OCI-LY3 (cell line): Measurements from ENCODE around the gene VSX2.

Experiments used
- H2AFZ ChIP-seq: fragments of 200-600, 300-600 bp; shearing (Covaris generic); 2 replicates; pipeline ENCODE4 v1.6.0; 2014; ENCODE audit warnings: antibody characterized with exemption, low read depth, low read length
- H3K27ac ChIP-seq: fragments of 200-600, 300-600 bp; sonication (generic); 2 replicates; pipeline ENCODE4 v1.5.1; 2014; ENCODE audit warnings: mild to moderate bottlenecking, low read length, moderate library complexity, mixed read lengths
- H3K27me3 ChIP-seq: fragments of 200-600, 300-600 bp; sonication (generic); 2 replicates; pipeline ENCODE4 v1.6.1; 2014; ENCODE audit warnings: low read depth, low read length, mixed read lengths
- H3K36me3 ChIP-seq: fragments of 200-600, 300-600 bp; sonication (generic); replicated peaks from 2 replicates; pipeline ENCODE3; 2014; ENCODE audit warnings: low read depth, low read length, mixed read lengths
- H3K4me1 ChIP-seq: fragments of 300-600, 200-600 bp; sonication (generic); 2 replicates; pipeline ENCODE4 v1.6.1; 2014; ENCODE audit warnings: low read length, mixed read lengths
- H3K4me2 ChIP-seq: fragments of 200-600, 300-600 bp; sonication (generic); 2 replicates; pipeline ENCODE4 v1.6.1; 2014; ENCODE audit warnings: low read length, mixed read lengths
- H3K4me3 ChIP-seq: fragments of 300-600, 200-600 bp; sonication (generic); 2 replicates; pipeline ENCODE4 v1.5.1; 2014; ENCODE audit warnings: antibody characterized with exemption, mild to moderate bottlenecking, low read length, moderate library complexity
- H3K79me2 ChIP-seq: fragments of 300-600, 200-600 bp; shearing (Covaris generic); 2 replicates; pipeline ENCODE4 v1.6.1; 2014; ENCODE audit warnings: mild to moderate bottlenecking, low read length, mixed read lengths
- H3K9ac ChIP-seq: fragments of 300-600, 200-600 bp; shearing (Covaris generic); 2 replicates; pipeline ENCODE4 v1.6.0; 2014; ENCODE audit warnings: mild to moderate bottlenecking, low read length, moderate library complexity
- H3K9me3 ChIP-seq: fragments of 200-600, 300-600 bp; shearing (Covaris generic); 2 replicates; pipeline ENCODE4 v1.6.1; 2014; ENCODE audit warnings: low read length, mixed read lengths; ENCODE audit not compliant: insufficient read depth
- H4K20me1 ChIP-seq: fragments of 200-600, 300-600 bp; sonication (generic); 2 replicates; pipeline ENCODE4 v1.6.1; 2016; ENCODE audit warnings: low read length, mixed read lengths; ENCODE audit not compliant: insufficient read depth
- CTCF ChIP-seq: fragments of 200-600, 300-600 bp; sonication (generic); IDR thresholded peaks from 2 replicates; pipeline ENCODE4 v1.5.1; 2014; ENCODE audit warnings: antibody characterized with exemption, low read length, low read depth
- EZH2phosphoT487 ChIP-seq: fragments of 200-600 bp; shearing (Covaris generic); IDR thresholded peaks from 2 replicates; pipeline ENCODE4 v1.6.1; 2018; ENCODE audit warnings: antibody characterized with exemption, mixed run types, low read depth

VSX2 gene

GRCh38 chr14:74302152-74302628, 62.9 kb downstream of the VSX2 start:
- peaks cover 10% of the 10 kb centered on the region for H3K4me1 ChIP-seq
- H2AFZ ChIP-seq = peak overlapping the region; percentile 77
- no peak for TF ChIP-seq EZH2phosphoT487
- TF ChIP-seq CTCF = peak; percentile 46
- no peaks in the 10 kb centered on the region for H3K9me3 ChIP-seq
- H3K4me3 ChIP-seq = peak overlapping the region; percentile 90
- peak overlapping the region; percentile 77 for H3K9ac ChIP-seq
- H4K20me1 ChIP-seq = no peaks in the 10 kb centered on the region; the same call in 1 of the 2 replicates
- H3K27me3 ChIP-seq = no peaks in the 10 kb centered on the region
- H3K27ac ChIP-seq = peak overlapping the region; percentile 61
- peaks cover 10% of the 10 kb centered on the region for H3K36me3 ChIP-seq
- peaks cover 28% of the 10 kb centered on the region for H3K79me2 ChIP-seq
- peak overlapping the region; percentile 71 for H3K4me2 ChIP-seq

DNA sequence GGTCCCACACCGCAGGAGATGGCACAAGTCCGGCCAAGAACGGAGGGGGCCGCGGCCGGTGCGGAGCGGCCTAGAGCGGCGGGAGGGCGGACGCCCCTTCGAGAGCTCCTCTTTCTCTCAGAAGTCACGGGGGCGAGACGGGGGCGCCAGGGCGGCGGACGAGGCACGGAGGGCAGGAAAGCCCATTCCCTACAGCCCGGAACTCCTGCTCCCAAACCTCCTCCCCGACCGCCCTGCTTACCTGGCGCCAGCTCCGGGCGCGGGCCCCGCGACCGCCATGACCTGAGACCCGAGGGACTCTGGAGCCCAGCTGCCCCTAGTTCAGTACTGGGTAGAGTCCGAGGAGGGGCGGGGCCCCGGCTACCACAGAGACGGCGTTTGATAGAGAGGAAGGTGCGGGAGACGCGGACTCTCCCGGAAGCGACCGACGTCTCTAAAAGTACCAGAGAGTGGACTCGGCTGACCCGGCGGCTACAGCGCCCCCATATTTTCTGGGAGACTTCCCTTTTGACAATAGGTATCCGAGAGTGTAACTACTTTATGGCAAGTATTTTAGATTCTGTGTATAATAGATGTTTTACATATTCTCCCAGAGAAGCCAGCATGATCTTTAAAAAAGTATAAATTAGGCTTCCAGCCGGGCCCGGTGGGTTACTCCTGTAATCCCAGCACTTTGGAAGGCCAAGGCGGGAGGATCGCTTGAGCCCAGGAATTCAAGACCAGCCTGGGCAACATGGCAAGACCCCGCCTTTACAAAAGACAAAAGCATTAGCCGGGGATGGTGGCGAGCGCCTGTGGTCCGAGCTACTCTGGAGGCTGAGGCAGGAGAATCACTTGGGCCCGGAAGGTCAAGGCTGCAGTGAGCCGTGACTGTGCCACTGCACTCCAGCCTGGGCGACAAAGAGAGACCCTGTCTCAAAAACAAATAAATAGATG, 63.7 kb downstream of the VSX2 start, which contains the start of gene ABCD4:
ABCD4 (minus strand) TSS at position 301 of the 936 bp plus-strand sequence; CDS start at position 279, 22 bp downstream.
- Histone ChIP-seq H3K79me2 (peaks cover 28% of the 10 kb centered on the region), H3K4me1 (peaks cover 10% of the 10 kb centered on the region), H3K36me3 (peaks cover 7% of the 10 kb centered on the region), H3K4me3 (peak within 1 kb of the TSS; percentile 90), H2AFZ (peak within 1 kb of the TSS; percentile 94), H3K9ac (peak within 1 kb of the TSS; percentile 77), H3K4me2 (peak within 1 kb of the TSS; percentile 71), H3K27ac (peak within 1 kb of the TSS; percentile 61), H4K20me1 (no peaks in the 10 kb centered on the region; the same call in 1 of the 2 replicates), H3K27me3 (no peaks in the 10 kb centered on the region), H3K9me3 (no peaks in the 10 kb centered on the region)
- peak; percentile 75 for TF ChIP-seq CTCF
- TF ChIP-seq EZH2phosphoT487 = no peak

DNA sequence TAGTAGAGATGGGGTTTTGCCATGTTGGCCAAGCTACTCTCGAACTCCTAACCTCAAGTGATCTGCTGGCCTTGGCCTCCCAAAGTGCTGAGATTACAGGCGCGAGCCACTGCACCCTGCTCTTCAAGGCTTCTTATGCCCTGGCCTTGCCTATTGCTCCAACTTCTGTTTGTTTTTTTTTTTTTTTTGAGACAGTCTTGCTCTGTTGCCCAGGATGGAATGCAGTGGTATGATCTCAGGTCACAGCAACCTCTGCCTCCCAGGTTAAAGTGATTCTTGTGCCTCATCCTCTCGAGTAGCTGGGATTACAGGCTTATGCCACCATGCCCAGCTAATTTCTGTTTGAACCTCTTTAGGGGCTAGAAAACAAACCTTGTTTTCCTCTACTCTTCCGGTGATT, 69.4 kb downstream of the VSX2 start:
- Histone ChIP-seq H3K4me1 (no peaks in the 10 kb centered on the region), H3K27ac (no peak overlapping the region), H3K4me3 (no peak overlapping the region), H3K27me3 (no peaks in the 10 kb centered on the region), H3K79me2 (no peaks in the 10 kb centered on the region), H3K4me2 (no peak overlapping the region), H4K20me1 (no peaks in the 10 kb centered on the region), H3K36me3 (no peaks in the 10 kb centered on the region), H3K9ac (no peak overlapping the region), H2AFZ (no peak overlapping the region), H3K9me3 (no peaks in the 10 kb centered on the region)
- TF ChIP-seq EZH2phosphoT487 (no peak), CTCF (no peak)
